H1 (cell line): ENCODE data around the gene TRMT61A. TPM values are rescaled to one million over a fixed set of nuclear protein-coding genes. Genes with fewer than 3 reads are reported as not detected.

ENCODE experiments used
- CHD2 ChIP-seq: IDR thresholded peaks from 2 replicates; pipeline ENCODE4 v1.6.1; 2012; ENCODE audit warnings: low read length, improper control_type of control experiment
- POU5F1 ChIP-seq: IDR thresholded peaks from 2 replicates; pipeline ENCODE4 v1.6.1; 2011; ENCODE audit warnings: low read depth, mild to moderate bottlenecking, low read length, moderate library complexity
- SUZ12 ChIP-seq: fragments of 200-600 bp; sonication (generic); IDR thresholded peaks from 2 replicates; pipeline ENCODE4 v1.6.1; 2012; ENCODE audit warnings: mild to moderate bottlenecking, inconsistent platforms, low read length, moderate library complexity, mixed read lengths
- polyA plus RNA-seq, 7 experiments: library from polyadenylated mRNA; depleted of rRNA in 3 of 7; stranded (reverse) in 5 of 7; unstranded in 2 of 7; fragments of >200 nt in 5 of 7; fragments of 200-250 nt in 2 of 7; gene quantifications; 1 replicate in 5 of 7; 2 replicates in 1 of 7; 4 replicates in 1 of 7; pipeline versions ENCODE4 v1.2.1 to v1.2.3, GENCODE V29; 2011 to 2013; ENCODE audit warnings: missing spikeins in 2 of 7, mixed read lengths in 2 of 7
- total RNA-seq: library from RNA; stranded (reverse); fragmentation: NEBNext Ultra II Directional; extraction: Animal tissue kit (Norgen Biotek cat#: 25700); gene quantifications from 2 replicates; pipeline ENCODE4 v1.2.1, GENCODE V29; 2021
- TF ChIP-seq, protein P1 (sequence below): fragments of 300-600 bp; sonication (generic); IDR thresholded peaks from 2 replicates; pipeline ENCODE4 v1.7.1; 2012; ENCODE audit warnings: low read length, moderate library complexity, mild to moderate bottlenecking, inconsistent platforms; ENCODE audit not compliant: insufficient replicate concordance

TRMT61A gene
- total and polyA plus RNA-seq, 2 of the 8 experiments (the other 6 are each of a cell fraction or from before 2014, with no cell fraction given): 15.8 to 19.0 TPM

DNA sequence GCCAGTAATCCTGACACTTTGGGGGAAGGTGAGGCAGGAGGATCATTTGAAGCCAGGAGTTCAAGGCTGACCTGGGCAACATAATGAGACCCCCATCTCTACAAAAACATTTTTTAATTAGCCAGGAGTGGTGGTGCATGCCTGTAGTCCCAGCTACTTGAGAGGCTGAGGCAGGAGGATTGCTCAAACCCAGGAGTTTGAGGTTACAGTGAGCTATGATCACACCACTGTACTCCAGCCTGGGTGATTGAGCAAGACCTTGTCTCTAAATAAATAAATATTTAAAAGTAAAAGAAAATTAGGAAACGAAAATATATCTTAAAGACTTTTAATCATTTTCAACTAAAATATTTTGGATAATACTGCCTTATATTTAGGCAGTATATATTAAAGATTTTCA lies 32.2 kb upstream of the TRMT61A start (continued):
- TF ChIP-seq, protein P1, sequence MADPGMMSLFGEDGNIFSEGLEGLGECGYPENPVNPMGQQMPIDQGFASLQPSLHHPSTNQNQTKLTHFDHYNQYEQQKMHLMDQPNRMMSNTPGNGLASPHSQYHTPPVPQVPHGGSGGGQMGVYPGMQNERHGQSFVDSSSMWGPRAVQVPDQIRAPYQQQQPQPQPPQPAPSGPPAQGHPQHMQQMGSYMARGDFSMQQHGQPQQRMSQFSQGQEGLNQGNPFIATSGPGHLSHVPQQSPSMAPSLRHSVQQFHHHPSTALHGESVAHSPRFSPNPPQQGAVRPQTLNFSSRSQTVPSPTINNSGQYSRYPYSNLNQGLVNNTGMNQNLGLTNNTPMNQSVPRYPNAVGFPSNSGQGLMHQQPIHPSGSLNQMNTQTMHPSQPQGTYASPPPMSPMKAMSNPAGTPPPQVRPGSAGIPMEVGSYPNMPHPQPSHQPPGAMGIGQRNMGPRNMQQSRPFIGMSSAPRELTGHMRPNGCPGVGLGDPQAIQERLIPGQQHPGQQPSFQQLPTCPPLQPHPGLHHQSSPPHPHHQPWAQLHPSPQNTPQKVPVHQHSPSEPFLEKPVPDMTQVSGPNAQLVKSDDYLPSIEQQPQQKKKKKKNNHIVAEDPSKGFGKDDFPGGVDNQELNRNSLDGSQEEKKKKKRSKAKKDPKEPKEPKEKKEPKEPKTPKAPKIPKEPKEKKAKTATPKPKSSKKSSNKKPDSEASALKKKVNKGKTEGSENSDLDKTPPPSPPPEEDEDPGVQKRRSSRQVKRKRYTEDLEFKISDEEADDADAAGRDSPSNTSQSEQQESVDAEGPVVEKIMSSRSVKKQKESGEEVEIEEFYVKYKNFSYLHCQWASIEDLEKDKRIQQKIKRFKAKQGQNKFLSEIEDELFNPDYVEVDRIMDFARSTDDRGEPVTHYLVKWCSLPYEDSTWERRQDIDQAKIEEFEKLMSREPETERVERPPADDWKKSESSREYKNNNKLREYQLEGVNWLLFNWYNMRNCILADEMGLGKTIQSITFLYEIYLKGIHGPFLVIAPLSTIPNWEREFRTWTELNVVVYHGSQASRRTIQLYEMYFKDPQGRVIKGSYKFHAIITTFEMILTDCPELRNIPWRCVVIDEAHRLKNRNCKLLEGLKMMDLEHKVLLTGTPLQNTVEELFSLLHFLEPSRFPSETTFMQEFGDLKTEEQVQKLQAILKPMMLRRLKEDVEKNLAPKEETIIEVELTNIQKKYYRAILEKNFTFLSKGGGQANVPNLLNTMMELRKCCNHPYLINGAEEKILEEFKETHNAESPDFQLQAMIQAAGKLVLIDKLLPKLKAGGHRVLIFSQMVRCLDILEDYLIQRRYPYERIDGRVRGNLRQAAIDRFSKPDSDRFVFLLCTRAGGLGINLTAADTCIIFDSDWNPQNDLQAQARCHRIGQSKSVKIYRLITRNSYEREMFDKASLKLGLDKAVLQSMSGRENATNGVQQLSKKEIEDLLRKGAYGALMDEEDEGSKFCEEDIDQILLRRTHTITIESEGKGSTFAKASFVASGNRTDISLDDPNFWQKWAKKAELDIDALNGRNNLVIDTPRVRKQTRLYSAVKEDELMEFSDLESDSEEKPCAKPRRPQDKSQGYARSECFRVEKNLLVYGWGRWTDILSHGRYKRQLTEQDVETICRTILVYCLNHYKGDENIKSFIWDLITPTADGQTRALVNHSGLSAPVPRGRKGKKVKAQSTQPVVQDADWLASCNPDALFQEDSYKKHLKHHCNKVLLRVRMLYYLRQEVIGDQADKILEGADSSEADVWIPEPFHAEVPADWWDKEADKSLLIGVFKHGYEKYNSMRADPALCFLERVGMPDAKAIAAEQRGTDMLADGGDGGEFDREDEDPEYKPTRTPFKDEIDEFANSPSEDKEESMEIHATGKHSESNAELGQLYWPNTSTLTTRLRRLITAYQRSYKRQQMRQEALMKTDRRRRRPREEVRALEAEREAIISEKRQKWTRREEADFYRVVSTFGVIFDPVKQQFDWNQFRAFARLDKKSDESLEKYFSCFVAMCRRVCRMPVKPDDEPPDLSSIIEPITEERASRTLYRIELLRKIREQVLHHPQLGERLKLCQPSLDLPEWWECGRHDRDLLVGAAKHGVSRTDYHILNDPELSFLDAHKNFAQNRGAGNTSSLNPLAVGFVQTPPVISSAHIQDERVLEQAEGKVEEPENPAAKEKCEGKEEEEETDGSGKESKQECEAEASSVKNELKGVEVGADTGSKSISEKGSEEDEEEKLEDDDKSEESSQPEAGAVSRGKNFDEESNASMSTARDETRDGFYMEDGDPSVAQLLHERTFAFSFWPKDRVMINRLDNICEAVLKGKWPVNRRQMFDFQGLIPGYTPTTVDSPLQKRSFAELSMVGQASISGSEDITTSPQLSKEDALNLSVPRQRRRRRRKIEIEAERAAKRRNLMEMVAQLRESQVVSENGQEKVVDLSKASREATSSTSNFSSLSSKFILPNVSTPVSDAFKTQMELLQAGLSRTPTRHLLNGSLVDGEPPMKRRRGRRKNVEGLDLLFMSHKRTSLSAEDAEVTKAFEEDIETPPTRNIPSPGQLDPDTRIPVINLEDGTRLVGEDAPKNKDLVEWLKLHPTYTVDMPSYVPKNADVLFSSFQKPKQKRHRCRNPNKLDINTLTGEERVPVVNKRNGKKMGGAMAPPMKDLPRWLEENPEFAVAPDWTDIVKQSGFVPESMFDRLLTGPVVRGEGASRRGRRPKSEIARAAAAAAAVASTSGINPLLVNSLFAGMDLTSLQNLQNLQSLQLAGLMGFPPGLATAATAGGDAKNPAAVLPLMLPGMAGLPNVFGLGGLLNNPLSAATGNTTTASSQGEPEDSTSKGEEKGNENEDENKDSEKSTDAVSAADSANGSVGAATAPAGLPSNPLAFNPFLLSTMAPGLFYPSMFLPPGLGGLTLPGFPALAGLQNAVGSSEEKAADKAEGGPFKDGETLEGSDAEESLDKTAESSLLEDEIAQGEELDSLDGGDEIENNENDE: no peak
- no peak for TF ChIP-seq SUZ12
- TF ChIP-seq POU5F1: no peak
- TF ChIP-seq CHD2: no peak
- TF ChIP-seq, all 59 proteins: peak for 0
